ENCODE measurements around the gene CAB39.

The CAB39 gene

DNA sequence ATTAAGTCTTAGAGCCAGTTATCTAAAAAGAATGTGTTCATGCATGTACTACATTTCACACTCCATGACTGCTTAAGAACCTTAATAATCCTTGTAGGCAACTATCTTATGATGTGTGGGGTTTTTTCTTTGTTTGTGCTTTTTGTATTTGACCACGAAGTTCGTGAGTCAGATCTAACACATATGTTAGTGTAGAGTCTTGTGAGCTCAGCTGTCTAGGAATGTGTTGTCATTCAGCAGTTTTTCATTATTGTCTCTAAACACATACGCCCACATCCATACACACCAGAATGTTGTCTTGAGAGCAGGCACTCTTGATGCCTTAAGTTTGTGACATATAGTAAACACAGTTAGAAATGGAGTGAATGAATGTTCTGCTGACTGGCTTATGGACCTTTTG is 38.4 kb downstream of the CAB39 start:
- Histone ChIP-seq H3K9ac (ENCODE audit: low read length) (no peak overlapping the region), H3K9me3 (ENCODE audit: control insufficient read depth, insufficient read depth, low read depth, low read length) (no peaks in the 10 kb centered on the region), H3K4me3 (ENCODE audit: low read depth, low read length) (no peak overlapping the region), H3K36me3 (ENCODE audit: control insufficient read depth, insufficient read depth, low read length) (no peaks in the 10 kb centered on the region), H3K27me3 (ENCODE audit: control insufficient read depth, insufficient read depth, low read length) (no peaks in the 10 kb centered on the region), H3K27ac (ENCODE audit: low read depth, low read length) (no peak overlapping the region), H3K4me1 (ENCODE audit: control insufficient read depth, insufficient read depth, low read length) (peaks cover 14% of the 10 kb centered on the region)

GRCh38 chr2:230754200-230754599 is 41.6 kb downstream of the CAB39 start:
- Histone ChIP-seq H3K9ac (ENCODE audit: low read length) (no peak overlapping the region), H3K4me3 (ENCODE audit: low read depth, low read length) (no peak overlapping the region), H3K9me3 (ENCODE audit: control insufficient read depth, insufficient read depth, low read depth, low read length) (no peaks in the 10 kb centered on the region), H3K27ac (ENCODE audit: low read depth, low read length) (no peak overlapping the region), H3K4me1 (ENCODE audit: control insufficient read depth, insufficient read depth, low read length) (peaks cover 22% of the 10 kb centered on the region), H3K27me3 (ENCODE audit: control insufficient read depth, insufficient read depth, low read length) (no peaks in the 10 kb centered on the region), H3K36me3 (ENCODE audit: control insufficient read depth, insufficient read depth, low read length) (no peaks in the 10 kb centered on the region)

GRCh38 chr2:230757476-230757875 is 44.8 kb downstream of the CAB39 start:
- no peak overlapping the region for H3K4me3 ChIP-seq (ENCODE audit: low read depth, low read length)
- no peak overlapping the region for H3K9ac ChIP-seq (ENCODE audit: low read length)
- no peaks in the 10 kb centered on the region for H3K9me3 ChIP-seq (ENCODE audit: control insufficient read depth, insufficient read depth, low read depth, low read length)
- no peak overlapping the region for H3K27ac ChIP-seq (ENCODE audit: low read depth, low read length)
- peaks cover 4% of the 10 kb centered on the region for H3K36me3 ChIP-seq (ENCODE audit: control insufficient read depth, insufficient read depth, low read length)
- no peaks in the 10 kb centered on the region for H3K27me3 ChIP-seq (ENCODE audit: control insufficient read depth, insufficient read depth, low read length)
- peaks cover 29% of the 10 kb centered on the region for H3K4me1 ChIP-seq (ENCODE audit: control insufficient read depth, insufficient read depth, low read length)

DNA sequence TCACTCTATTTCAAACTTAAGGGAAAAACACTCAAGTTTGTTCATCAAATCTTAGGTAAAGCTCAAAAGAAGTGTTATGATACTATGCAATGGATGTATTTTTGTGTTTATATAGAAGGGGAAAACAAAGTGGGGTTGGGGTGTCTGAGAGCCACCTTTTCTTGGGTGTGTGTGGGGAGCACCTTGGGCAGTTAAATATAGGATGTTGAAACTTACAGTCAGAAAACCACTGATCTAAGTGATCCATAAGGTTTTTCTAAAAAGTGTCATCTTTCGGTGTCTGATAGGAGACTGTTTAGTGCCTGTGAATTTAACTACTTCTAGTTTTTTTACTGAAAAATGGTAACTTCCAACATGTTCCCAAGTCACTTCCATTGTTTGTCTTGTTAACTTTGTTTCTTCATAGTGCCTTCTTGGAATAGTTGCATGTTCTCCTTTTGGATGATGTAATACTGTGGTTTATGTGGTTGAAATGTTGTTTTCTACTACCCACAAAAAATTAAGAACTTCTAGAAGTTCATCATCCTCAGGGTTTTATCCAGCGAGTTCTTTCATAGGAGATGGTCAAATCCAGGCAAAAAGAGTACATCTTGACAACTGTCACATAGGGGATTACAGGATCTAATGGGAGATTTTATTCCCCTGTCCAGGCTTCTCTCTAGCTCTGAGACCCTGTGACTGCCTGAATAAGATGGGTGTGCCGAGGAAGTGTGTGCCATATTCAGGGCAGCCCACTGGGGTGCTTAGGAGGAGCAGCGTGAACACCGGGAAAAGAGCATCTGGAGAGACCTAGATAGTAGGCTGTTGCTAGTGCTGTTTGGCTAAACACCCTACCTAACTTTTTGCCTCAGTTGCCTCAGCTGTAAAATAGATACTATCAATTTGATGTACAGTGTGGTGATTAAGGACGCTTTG is 46.2 kb downstream of the CAB39 start:
- Histone ChIP-seq H3K4me3 (ENCODE audit: low read depth, low read length) (no peak overlapping the region), H3K9me3 (ENCODE audit: control insufficient read depth, insufficient read depth, low read depth, low read length) (no peaks in the 10 kb centered on the region), H3K27ac (ENCODE audit: low read depth, low read length) (no peak overlapping the region), H3K4me1 (ENCODE audit: control insufficient read depth, insufficient read depth, low read length) (peaks cover 29% of the 10 kb centered on the region), H3K36me3 (ENCODE audit: control insufficient read depth, insufficient read depth, low read length) (peaks cover 6% of the 10 kb centered on the region), H3K27me3 (ENCODE audit: control insufficient read depth, insufficient read depth, low read length) (no peaks in the 10 kb centered on the region), H3K9ac (ENCODE audit: low read length) (no peak overlapping the region)

DNA sequence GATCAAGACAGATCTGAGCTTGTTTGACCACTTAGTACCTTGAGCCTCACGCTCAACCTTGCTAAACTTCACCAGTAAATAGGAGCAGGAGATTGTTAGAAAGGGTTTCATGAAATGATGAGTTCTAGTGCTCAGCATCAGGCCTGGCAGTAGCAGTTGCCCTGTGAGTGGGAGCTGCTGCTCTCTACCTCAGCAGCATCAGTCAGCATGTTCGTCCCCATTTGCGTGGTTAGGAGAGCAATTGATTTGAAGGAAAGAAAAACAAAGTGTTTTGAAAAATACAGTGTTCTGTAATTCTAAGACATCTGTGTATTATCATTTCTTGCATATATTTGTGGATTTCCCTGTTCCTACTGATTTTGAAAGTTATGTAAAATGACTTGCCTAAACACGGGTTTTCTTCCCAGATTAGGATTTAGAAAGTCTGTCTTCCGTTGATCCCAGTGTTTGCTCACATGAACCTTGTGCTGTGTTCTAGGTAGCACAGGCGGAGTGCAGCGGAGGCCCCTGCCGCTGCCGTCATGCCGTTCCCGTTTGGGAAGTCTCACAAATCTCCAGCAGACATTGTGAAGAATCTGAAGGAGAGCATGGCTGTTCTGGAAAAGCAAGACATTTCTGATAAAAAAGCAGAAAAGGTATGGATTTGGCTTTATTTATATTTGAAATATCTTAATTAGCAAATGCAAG is 47.0 kb downstream of the CAB39 start:
- Histone ChIP-seq H3K9me3 (ENCODE audit: control insufficient read depth, insufficient read depth, low read depth, low read length) (no peaks in the 10 kb centered on the region), H3K9ac (ENCODE audit: low read length) (no peak overlapping the region), H3K4me1 (ENCODE audit: control insufficient read depth, insufficient read depth, low read length) (peaks cover 27% of the 10 kb centered on the region), H3K4me3 (ENCODE audit: low read depth, low read length) (no peak overlapping the region), H3K27me3 (ENCODE audit: control insufficient read depth, insufficient read depth, low read length) (no peaks in the 10 kb centered on the region), H3K27ac (ENCODE audit: low read depth, low read length) (no peak overlapping the region), H3K36me3 (ENCODE audit: control insufficient read depth, insufficient read depth, low read length) (peaks cover 13% of the 10 kb centered on the region)

GRCh38 chr2:230761704-230762103 is 49.1 kb downstream of the CAB39 start:
- Histone ChIP-seq H3K4me1 (ENCODE audit: control insufficient read depth, insufficient read depth, low read length) (peaks cover 20% of the 10 kb centered on the region), H3K27me3 (ENCODE audit: control insufficient read depth, insufficient read depth, low read length) (no peaks in the 10 kb centered on the region), H3K9me3 (ENCODE audit: control insufficient read depth, insufficient read depth, low read depth, low read length) (no peaks in the 10 kb centered on the region), H3K27ac (ENCODE audit: low read depth, low read length) (no peak overlapping the region), H3K36me3 (ENCODE audit: control insufficient read depth, insufficient read depth, low read length) (peaks cover 14% of the 10 kb centered on the region), H3K9ac (ENCODE audit: low read length) (no peak overlapping the region), H3K4me3 (ENCODE audit: low read depth, low read length) (no peak overlapping the region)

- H3K36me3 ChIP-seq (ENCODE audit: control insufficient read depth, insufficient read depth, low read length): peaks cover 16% of the 10 kb centered on the region
- H3K27ac ChIP-seq (ENCODE audit: low read depth, low read length): no peak overlapping the region
- no peak overlapping the region for H3K4me3 ChIP-seq (ENCODE audit: low read depth, low read length)
- H3K27me3 ChIP-seq (ENCODE audit: control insufficient read depth, insufficient read depth, low read length): no peaks in the 10 kb centered on the region
- no peaks in the 10 kb centered on the region for H3K9me3 ChIP-seq (ENCODE audit: control insufficient read depth, insufficient read depth, low read depth, low read length)
- H3K4me1 ChIP-seq (ENCODE audit: control insufficient read depth, insufficient read depth, low read length): peaks cover 20% of the 10 kb centered on the region
- no peak overlapping the region for H3K9ac ChIP-seq (ENCODE audit: low read length)
Observed at GRCh38 chr2:230762317-230762896, 49.8 kb downstream of the CAB39 start.

DNA sequence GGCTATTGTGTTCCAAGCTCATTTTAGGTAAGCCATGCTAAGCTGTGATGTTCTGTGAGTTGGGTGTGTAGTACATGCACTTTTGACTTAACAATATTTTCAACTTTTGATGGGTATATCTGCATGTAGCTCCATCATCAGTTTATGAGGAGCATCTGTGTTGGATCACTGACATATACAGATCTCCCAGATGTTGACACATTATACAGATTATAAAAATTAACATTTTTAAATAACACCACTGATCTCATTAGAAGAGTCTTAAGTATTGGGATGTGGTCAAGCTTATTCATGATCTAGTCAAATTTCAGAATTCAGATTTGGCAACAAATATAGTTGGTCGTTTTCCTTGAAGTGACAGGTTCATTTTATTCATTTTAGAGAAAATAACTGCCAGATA is 51.7 kb downstream of the CAB39 start:
- Histone ChIP-seq H3K27me3 (ENCODE audit: control insufficient read depth, insufficient read depth, low read length) (no peaks in the 10 kb centered on the region), H3K4me3 (ENCODE audit: low read depth, low read length) (no peak overlapping the region), H3K4me1 (ENCODE audit: control insufficient read depth, insufficient read depth, low read length) (peaks cover 12% of the 10 kb centered on the region), H3K9me3 (ENCODE audit: control insufficient read depth, insufficient read depth, low read depth, low read length) (no peaks in the 10 kb centered on the region), H3K36me3 (ENCODE audit: control insufficient read depth, insufficient read depth, low read length) (peaks cover 22% of the 10 kb centered on the region), H3K9ac (ENCODE audit: low read length) (no peak overlapping the region), H3K27ac (ENCODE audit: low read depth, low read length) (no peak overlapping the region)

DNA sequence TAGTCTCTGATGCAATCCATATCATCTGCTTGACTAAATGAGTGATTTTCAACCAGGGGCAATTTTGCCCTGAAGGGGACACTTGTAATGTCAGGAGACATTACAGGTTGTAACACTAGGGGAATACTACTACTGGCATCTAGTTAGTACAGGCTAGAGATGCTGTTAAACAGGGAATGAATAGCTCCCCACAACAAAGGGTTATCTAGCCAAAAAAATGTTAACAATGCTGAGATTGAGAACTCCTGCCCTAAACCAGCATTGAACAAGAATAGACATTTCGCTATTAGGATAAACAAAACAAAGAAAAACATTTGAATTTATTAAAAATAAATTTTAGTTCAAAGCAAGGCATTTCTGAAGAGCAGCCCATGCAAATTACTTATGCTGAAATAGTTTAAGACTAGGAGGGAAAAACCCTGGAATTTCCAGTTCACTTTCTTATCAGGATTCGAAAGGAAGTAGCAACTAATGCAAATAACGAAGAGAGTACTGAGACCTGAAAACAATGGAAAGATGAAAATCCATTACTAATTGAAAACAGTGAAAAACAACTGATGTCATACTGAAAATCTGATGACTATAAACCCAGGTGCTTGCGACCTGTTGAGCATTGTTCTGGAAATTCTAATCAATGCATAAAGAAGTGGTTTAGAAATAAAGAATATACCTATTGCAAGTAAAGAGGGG is 53.1 kb downstream of the CAB39 start:
- no peak overlapping the region for H3K4me3 ChIP-seq (ENCODE audit: low read depth, low read length)
- no peaks in the 10 kb centered on the region for H3K9me3 ChIP-seq (ENCODE audit: control insufficient read depth, insufficient read depth, low read depth, low read length)
- peaks cover 22% of the 10 kb centered on the region for H3K36me3 ChIP-seq (ENCODE audit: control insufficient read depth, insufficient read depth, low read length)

GRCh38 chr2:230767862-230768388 is 55.3 kb downstream of the CAB39 start:
- no peak overlapping the region for H3K27ac ChIP-seq (ENCODE audit: low read depth, low read length)
- H3K4me1 ChIP-seq (ENCODE audit: control insufficient read depth, insufficient read depth, low read length): peaks cover 7% of the 10 kb centered on the region
- no peaks in the 10 kb centered on the region for H3K27me3 ChIP-seq (ENCODE audit: control insufficient read depth, insufficient read depth, low read length)
- peaks cover 17% of the 10 kb centered on the region for H3K36me3 ChIP-seq (ENCODE audit: control insufficient read depth, insufficient read depth, low read length)
- H3K4me3 ChIP-seq (ENCODE audit: low read depth, low read length): no peak overlapping the region
- H3K9me3 ChIP-seq (ENCODE audit: control insufficient read depth, insufficient read depth, low read depth, low read length): no peaks in the 10 kb centered on the region
- H3K9ac ChIP-seq (ENCODE audit: low read length): no peak overlapping the region

More for the DNA sequence above, 53.1 kb downstream of the CAB39 start:
- Histone ChIP-seq H3K4me1 (ENCODE audit: control insufficient read depth, insufficient read depth, low read length) (peaks cover 7% of the 10 kb centered on the region), H3K27ac (ENCODE audit: low read depth, low read length) (0 out of 2 replicates have a peak overlapping the region, but pooled peaks have one; percentile 14), H3K27me3 (ENCODE audit: control insufficient read depth, insufficient read depth, low read length) (no peaks in the 10 kb centered on the region), H3K9ac (ENCODE audit: low read length) (peak overlapping the region; percentile 19)
